Kidney capillary endothelial cell (primary cell): ENCODE measurements around the gene CCDC127.
"Not testable (repeated sequence)": the region's sequence is repeated elsewhere in the genome, so short reads cannot be mapped to it uniquely, and the experiment has no call there.

Source experiments
- DNase-seq: peaks from one replicate; pipeline ENCODE4 v3.0.0-alpha.2; 2018; ENCODE audit warnings: low spot score

The CCDC127 gene

DNA sequence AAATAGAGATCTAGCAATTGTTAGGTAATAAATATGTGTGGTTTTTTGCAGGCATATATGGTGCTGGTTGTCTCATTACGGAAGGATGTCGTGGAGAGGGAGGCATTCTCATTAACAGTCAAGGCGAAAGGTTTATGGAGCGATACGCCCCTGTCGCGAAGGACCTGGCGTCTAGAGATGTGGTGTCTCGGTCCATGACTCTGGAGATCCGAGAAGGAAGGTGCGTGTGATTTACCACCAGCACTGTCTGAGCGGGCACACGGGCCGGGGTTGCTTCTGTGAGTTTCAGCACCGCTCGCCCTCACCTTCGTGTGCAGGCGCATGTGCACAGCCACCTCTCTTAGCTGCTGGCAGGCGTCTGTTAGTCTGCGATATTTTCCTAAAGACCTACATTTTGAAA lies 15.5 kb upstream of the CCDC127 start:
- DNase-seq: not testable (repeated sequence)

GRCh38 chr5:231661-232060 lies 13.7 kb upstream of the CCDC127 start:
- no peak for DNase-seq

DNA sequence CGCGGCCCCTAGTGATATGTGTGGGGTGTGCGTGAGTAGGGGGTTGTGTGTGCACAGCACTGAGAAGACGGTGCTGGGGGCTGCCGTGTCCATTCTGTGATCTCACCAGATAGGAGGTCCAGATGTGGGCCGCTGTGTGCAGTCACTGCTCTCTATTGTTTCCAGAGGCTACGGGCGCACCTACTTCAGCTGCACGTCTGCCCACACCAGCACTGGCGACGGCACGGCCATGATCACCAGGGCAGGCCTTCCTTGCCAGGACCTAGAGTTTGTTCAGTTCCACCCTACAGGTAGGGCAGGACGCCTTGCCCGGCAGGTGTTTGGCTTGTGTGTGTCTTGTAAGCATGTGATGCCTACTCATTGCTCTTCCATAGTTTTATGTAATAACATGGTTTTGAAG lies 12.8 kb upstream of the CCDC127 start:
- no peak for DNase-seq

- no peak for DNase-seq
Observed at GRCh38 chr5:228886-229285, 10.9 kb upstream of the CCDC127 start.

DNA sequence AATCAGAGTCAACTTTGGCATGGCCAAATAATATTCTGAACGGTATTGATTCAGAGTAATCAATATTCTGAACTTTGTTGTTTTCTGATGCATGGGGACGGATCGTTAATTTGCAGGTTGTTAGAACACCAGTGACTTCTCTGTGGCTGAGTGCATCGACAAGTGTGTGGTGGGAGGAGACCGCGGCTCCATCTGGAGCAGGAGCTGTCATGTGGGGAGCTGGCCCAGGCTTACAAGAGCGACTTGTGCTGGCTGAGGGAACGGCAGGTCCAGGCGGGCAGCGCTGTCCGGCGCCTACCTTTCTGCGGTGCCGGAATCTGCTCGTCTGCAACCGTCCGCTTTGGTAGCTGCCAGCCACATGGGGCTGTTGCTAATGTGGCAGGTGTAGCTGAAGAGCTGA lies 9.4 kb upstream of the CCDC127 start:
- DNase-seq: not testable (repeated sequence)

GRCh38 chr5:225334-225733 lies 7.4 kb upstream of the CCDC127 start:
- no peak for DNase-seq

DNA sequence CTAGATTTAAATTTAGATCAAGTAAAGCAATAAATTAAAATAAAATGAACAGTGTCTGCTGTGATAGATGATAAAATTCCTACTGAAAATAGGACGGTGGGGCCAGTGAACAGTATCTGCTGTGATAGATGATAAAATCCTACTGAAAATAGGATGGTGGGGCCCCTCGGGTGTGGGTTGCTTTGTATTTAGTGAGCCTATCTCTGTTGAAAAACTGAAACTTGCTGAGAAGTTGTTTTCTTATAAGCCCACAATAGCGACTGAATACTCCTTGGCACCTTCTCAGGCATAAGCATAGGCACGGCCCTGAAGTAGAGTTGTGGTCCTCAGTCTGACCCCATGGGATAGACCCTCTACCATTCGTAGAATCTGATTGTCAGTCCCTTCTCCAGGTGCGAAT lies 5.8 kb upstream of the CCDC127 start:
- DNase-seq: no peak

DNA sequence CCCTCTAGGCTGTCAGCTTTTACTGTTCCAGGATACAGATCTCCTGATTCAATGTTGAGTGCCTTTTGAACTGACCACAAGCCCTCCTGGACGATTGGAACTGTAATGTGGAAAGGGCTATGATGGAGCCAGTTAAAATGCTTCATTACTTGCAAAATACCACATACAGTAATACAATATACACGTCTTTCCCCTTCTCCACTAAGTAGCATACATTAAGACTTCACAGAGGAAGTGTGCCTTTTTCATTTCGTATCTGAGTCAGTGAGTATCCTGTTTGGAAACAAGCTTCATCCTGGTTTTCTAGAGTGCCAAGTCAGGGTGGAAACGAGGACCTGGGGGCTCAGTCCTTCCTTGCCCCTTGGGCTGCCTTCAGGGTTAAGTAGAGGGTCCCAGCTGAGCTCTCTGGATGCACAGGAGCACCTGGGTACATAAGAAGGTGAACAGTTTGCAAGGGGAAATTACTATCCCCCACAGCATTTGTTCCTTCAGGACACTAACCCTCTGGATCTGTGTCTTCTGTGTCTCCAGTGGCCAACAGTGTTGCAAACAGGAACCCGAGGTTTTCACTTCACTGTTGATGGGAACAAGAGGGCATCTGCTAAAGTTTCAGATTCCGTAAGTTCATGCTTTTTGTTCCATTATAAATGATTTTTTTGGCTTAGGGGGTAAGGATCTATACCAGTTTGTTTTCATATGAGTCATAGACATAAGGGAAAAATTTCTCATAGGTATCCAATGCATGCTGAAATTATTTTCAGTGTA lies 5.2 kb upstream of the CCDC127 start:
- DNase-seq: not testable (repeated sequence)

GRCh38 chr5:219991-220390 lies 2.0 kb upstream of the CCDC127 start:
- no peak for DNase-seq

DNA sequence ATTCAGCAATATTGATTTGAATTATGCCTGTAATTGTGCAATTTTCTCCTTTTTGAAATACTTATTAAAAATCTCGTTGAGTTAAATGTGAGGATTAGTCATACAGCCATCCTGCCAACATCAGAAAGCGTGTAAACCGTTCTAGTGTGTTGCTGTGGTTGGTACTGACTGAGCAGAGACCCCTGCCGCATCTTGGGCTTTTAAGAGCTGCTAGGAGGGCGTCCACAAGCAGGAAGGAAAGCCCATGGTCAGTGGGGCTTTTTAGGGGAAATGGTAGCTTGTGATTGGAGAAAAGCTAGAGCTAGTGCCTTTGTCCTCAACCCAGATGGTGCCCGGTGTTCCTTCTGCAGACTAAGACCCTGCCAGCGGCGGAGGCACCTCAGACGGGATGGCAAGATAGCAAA lies 1.5 kb upstream of the CCDC127 start:
- no peak for DNase-seq

DNA sequence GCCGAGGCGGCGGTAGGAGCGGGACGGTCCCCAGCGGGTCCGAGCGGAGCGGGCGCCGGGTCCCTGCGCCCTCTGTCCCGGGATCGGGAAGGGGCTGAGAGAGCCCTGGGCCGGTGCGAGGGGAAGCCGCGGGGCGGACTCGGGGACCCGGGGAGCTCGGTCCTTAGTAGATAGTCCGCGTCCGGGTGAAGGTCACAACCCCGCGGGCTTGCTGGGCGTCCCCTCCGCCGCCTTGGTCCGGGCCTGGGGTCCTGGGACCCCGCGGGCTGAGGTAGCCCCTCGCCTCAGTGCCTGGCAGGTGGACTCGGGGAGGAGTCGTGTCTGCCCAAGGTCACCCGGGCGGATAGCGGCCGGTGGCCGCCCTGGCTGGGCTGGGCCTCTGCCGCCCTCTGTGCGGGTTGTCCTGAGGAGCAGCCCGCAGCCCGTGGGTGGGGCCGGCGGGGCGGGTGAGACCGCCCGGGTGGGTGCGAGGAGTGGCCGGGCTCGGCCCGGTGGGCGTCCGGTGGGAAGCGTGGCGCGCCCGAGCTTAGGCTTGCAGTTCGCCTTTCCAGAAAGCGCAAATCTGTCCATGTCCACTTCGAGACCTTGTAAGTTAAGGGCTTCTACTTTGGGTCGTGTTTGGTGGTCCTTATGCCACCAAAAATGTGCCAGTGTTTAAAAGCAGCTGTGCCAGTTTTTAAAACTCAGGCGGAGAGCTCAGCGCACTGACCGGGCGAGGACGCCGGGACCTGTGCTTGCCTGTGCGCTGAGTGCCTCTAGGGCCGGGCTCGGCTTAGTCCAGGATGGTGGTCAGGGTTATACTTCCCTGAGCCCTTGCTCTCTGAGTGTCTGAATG lies 721 bp upstream of the CCDC127 start:
- DNase-seq: no peak

GRCh38 chr5:216076-216475 lies 1.9 kb downstream of the CCDC127 start:
- DNase-seq: not testable (repeated sequence)

- not testable (repeated sequence) for DNase-seq
Observed at GRCh38 chr5:215256-215655, 2.7 kb downstream of the CCDC127 start.

DNA sequence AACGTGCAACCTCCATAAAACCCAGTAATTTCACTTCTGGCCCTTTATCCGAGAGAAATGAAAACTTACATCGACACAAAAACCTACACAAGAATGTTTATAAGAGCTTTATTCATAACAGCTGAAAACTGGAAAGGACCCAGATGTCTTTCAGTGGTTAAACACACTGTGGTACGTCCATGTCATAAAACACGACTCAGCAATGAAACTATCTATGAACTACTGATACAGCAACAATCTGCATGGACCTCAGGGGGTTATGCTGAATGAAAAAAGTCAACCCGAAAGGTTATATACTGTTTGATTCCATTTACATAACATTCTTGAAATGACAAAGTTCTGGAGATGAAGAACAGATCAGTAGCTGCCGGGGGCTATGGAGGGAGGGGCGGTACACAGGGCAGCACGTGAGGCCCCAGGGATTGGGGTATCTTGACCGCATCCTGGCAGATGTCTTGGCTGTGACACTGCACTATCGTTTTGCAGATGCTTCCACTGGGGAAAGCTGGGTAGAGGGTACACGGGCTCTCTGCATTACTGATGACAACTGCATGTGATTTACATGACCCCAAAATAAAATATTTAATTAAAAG lies 4.1 kb downstream of the CCDC127 start:
- DNase-seq: no peak

DNA sequence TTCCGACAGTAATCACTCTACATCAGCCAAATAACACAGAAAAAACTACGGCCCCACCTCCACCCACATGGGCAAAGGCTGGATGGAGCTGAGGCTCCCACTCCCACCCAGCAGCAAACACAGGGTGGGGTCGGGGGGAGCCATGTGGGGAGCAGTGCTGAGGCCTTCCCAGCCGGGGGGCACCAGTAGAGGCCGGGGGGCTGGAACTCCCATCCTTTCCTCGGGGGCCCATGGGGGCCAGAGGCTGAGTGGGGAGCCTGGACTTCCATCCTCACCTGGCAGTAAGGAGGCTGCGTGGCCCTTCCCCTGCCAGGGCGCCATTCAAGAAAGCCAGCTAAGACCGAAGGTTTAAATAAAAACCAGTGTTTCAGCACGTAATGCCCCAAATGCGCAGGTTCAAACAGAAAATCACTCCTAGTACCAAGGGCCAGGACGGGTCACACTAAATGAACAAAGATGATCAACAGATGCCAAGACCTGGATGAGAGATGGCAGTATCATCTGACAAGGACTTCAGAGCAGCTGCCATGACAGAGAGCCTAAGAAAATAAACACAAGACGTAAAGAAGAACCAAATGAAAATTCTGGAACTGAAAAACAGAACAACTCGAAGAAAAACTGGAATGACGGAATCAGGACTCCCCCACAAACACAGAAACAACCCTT lies 9.4 kb downstream of the CCDC127 start:
- no peak for DNase-seq

GRCh38 chr5:207599-207998 lies 10.4 kb downstream of the CCDC127 start:
- no peak for DNase-seq

DNA sequence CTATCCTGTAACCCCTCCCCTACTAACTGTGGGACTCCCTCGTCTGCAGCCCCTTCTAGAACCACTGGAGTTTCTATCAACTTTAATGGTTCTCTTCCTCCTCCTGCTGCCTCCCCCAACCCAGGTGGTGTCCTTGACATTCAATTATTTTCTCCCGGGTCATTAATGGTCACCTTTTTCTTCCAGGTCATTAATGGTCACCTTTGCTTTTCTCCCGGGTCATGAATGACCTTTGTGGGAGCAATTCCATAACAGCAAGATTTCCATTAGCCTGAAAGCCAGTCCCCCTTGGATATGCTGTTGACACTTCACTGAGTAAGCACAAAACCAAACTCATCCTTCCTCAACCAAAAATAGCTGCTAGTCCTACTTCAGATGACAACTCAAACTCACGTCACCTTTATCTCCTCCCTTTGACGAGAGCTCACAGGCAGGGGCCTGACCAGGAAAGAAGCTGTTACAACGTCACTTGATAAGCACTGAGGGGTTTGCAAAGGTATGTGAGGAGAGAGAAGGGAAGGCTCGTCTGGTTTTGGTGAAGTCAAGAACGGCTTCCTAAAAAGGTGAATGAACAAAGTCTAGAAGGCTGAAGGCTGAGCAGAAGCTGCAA lies 10.9 kb downstream of the CCDC127 start:
- no peak for DNase-seq

DNA sequence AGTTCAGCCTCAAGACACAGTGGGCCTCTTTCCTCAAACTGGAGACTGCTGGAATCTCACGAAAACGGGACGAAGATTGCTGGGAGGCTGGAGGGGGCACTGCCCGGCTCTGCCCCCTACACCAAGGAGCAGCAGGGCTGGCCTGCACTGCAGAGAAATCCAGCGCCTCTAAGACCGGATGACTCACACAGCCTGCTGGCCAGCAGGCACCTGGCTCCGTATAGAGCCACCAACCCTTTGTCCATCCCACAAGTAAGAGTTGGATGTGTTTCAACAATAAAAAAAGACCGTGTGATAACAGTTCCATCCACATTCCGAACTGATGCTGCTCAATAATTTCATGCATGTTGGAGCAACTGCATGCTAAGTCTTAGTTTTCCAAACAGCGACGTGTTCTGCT lies 11.5 kb downstream of the CCDC127 start:
- DNase-seq: no peak

DNA sequence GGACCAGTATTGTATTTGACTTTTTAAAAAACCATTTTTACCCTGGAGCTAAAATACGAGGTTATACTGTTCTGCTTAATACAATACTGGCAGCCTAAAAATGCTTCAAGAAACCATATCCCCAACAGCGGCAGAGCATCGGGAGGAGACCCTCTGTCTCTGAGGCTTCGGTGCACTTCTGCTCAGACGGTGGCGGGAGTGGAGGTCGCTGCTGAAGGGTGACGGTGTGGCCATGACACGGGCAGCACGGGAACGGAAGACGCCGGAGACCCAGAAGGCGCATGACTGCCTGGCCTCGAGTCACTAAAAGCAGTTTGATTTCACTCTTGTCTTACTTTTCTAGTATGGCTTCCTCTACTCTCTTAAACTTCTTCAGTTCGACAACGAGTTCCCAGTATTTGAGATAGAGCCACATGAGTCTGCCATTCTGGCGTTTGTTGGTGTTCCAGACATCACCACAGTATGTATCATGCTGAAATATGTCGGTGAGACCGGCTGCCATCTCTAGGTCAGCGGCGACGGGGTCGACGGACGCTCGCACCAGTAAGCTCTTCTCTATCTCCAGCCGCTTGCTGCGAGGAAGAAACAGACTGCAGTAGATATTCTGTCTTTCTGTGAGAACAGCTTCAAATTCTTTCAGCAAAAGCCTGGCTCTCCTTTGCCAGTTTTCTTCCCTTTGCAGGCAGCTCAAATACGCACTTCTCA lies 12.8 kb downstream of the CCDC127 start:
- no peak for DNase-seq

- DNase-seq: no peak
Observed at GRCh38 chr5:204462-204861, 13.5 kb downstream of the CCDC127 start.

DNA sequence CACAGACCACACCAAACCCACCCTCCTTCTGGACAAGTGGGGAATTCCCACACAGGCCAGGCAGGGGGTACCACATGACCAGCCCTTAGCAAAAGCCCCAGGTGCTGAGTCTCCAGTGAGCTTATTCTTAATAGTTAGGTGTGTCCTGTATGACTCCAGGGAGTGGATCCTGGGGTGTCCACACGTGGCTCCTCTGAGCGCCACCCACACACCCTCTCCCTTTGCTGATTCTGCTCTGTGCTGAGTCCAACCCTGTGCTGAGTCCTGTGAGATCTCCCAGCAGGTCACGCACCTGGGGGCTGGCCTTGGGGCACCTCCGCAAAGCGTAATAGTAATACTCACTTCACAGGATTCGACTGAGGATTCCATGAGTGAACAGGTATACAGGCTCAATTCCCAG lies 14.0 kb downstream of the CCDC127 start:
- no peak for DNase-seq
